CD8-positive, alpha-beta memory T cell (primary cell): ENCODE results near the gene RIMS4. TPM values are rescaled to one million over a fixed set of nuclear protein-coding genes. Genes with fewer than 3 reads are reported as not detected.

Experiments used
- CTCF ChIA-PET: fragments of 350-600 bp; sonication (Branson Sonifier 250); formaldehyde crosslinking; loops from one replicate; lab custom pipeline; 2021; ENCODE audit warnings: antibody characterized with exemption; lab: Charles Lee
- POLR2A ChIA-PET: fragments of 350-600 bp; sonication (Branson Sonifier 250); formaldehyde crosslinking; loops from one replicate; lab custom pipeline; 2021; ENCODE audit warnings: antibody characterized with exemption; lab: Charles Lee
- DNase-seq, 5 donors: peaks; one replicate each; pipeline versions ENCODE4 v3.0.0 to v3.0.0-alpha.2; 2020 to 2022; ENCODE audit warnings: mixed read lengths in 1 of 5
- H3K27ac ChIP-seq: one replicate; pipeline ENCODE4 v1.7.0; 2013; ENCODE audit warnings: low read depth, mild to moderate bottlenecking, low read length, moderate library complexity
- H3K27me3 ChIP-seq: 2 replicates; pipeline ENCODE4 v1.7.0; 2013; ENCODE audit warnings: low read length, mild to moderate bottlenecking; ENCODE audit not compliant: insufficient read depth, poor library complexity, severe bottlenecking
- H3K36me3 ChIP-seq: 2 replicates; pipeline ENCODE4 v1.7.0; 2013; ENCODE audit warnings: mild to moderate bottlenecking, low read length, moderate library complexity; ENCODE audit not compliant: insufficient read depth
- H3K4me1 ChIP-seq: 2 replicates; pipeline ENCODE4 v1.7.0; 2013; ENCODE audit warnings: mild to moderate bottlenecking, low read length, moderate library complexity; ENCODE audit not compliant: insufficient read depth
- H3K4me3 ChIP-seq: 2 replicates; pipeline ENCODE4 v1.7.0; 2013; ENCODE audit warnings: mild to moderate bottlenecking, low read length
- H3K9me3 ChIP-seq: 2 replicates; pipeline ENCODE4 v1.7.0; 2013; ENCODE audit warnings: mild to moderate bottlenecking, low read length
- H3K27ac Mint-ChIP-seq, 8 donors: one replicate each; pipeline ENCODE4 v1.8.0; 2020 to 2021; ENCODE audit warnings: mixed read lengths in 8 of 8, mild to moderate bottlenecking in 6 of 8, inconsistent platforms in 3 of 8, moderate library complexity in 3 of 8
- H3K27me3 Mint-ChIP-seq, 2 donors: one replicate each; pipeline ENCODE4 v1.8.0; 2020 to 2021; ENCODE audit warnings: mixed read lengths in 2 of 2, mild to moderate bottlenecking in 1 of 2, moderate library complexity in 1 of 2
- H3K36me3 Mint-ChIP-seq, 3 donors: one replicate each; pipeline ENCODE4 v1.8.0; 2020 to 2021; ENCODE audit warnings: mixed read lengths in 3 of 3, inconsistent platforms in 1 of 3, mild to moderate bottlenecking in 1 of 3
- H3K4me1 Mint-ChIP-seq, 3 donors: one replicate each; pipeline ENCODE4 v1.8.0; 2020 to 2021; ENCODE audit warnings: mixed read lengths in 3 of 3, inconsistent platforms in 1 of 3, mild to moderate bottlenecking in 1 of 3
- H3K4me3 Mint-ChIP-seq, 7 donors: one replicate each; pipeline ENCODE4 v1.8.0; 2020 to 2021; ENCODE audit warnings: mixed read lengths in 7 of 7, mild to moderate bottlenecking in 6 of 7, moderate library complexity in 4 of 7, inconsistent platforms in 2 of 7
- H3K9me3 Mint-ChIP-seq, 5 donors: one replicate each; pipeline ENCODE4 v1.8.0; 2020 to 2022; ENCODE audit warnings: mixed read lengths in 5 of 5, mild to moderate bottlenecking in 3 of 5, moderate library complexity in 2 of 5, inconsistent platforms in 1 of 5
- polyA plus RNA-seq: library from polyadenylated mRNA; unstranded; fragments of 300-500 nt; fragmentation: Illumina TruSeq; gene quantifications from one replicate; pipeline ENCODE4 v1.2.3, GENCODE V29; 2021
- total RNA-seq, 2 experiments: library from RNA; stranded (reverse); gene quantifications; one replicate each; pipeline ENCODE4 v1.2.3, GENCODE V29; 2021

The RIMS4 gene
- total and polyA plus RNA-seq, 3 experiments from 2014 or later: not detected

DNA sequence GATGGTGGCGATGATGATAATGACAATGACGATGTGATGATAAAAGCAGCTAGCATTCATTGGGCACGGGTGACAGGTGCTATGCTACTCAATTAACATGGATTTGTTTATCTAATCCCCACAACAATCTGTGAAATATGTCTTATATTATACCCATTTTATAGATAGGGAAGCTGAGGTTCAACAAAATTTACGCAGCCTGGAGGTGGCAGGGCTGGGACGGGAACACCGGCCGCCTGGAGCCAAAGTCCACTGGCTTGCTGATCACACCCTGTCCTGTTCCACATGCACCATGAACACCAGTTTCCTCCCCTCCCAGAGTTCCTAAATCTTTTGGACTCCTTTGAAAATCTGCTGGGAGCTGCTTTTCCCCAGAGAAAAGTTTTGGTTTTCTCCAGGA is 23.0 kb downstream of the RIMS4 start:
- Mint-ChIP-seq H3K36me3 (no peaks in the 10 kb centered on the region), H3K27me3 (peaks cover 12 to 33% of the 10 kb centered on the region in 2 donors), H3K4me1 (no peaks in the 10 kb centered on the region), H3K9me3 (no peaks in the 10 kb centered on the region), H3K4me3 (no peak overlapping the region), H3K27ac (no peak overlapping the region)
- Histone ChIP-seq H3K9me3 (no peaks in the 10 kb centered on the region), H3K4me3 (no peak overlapping the region), H3K27me3 (no peaks in the 10 kb centered on the region), H3K27ac (no peak overlapping the region), H3K4me1 (no peaks in the 10 kb centered on the region), H3K36me3 (no peaks in the 10 kb centered on the region)
- CTCF ChIA-PET: no interaction called here
- DNase-seq: no peak
- POLR2A ChIA-PET: no interaction called here

GRCh38 chr20:44785768-44786167 is 24.6 kb downstream of the RIMS4 start:
- no peak overlapping the region for H3K4me3 ChIP-seq
- no peaks in the 10 kb centered on the region for H3K36me3 ChIP-seq
- H3K27ac Mint-ChIP-seq: peak overlapping the region in 1 of 8 donors; percentile 44
- H3K9me3 Mint-ChIP-seq: peaks cover 0 to 3% (median 0%) of the 10 kb centered on the region in 5 donors
- no peaks in the 10 kb centered on the region for H3K4me1 Mint-ChIP-seq
- no peak for DNase-seq
- POLR2A ChIA-PET: no interaction called here
- H3K27ac ChIP-seq: no peak overlapping the region
- CTCF ChIA-PET: no interaction called here
- peaks cover 14 to 41% of the 10 kb centered on the region in 2 donors for H3K27me3 Mint-ChIP-seq
- no peaks in the 10 kb centered on the region for H3K36me3 Mint-ChIP-seq
- H3K27me3 ChIP-seq: no peaks in the 10 kb centered on the region
- no peaks in the 10 kb centered on the region for H3K4me1 ChIP-seq
- no peaks in the 10 kb centered on the region for H3K9me3 ChIP-seq
- no peak overlapping the region for H3K4me3 Mint-ChIP-seq

DNA sequence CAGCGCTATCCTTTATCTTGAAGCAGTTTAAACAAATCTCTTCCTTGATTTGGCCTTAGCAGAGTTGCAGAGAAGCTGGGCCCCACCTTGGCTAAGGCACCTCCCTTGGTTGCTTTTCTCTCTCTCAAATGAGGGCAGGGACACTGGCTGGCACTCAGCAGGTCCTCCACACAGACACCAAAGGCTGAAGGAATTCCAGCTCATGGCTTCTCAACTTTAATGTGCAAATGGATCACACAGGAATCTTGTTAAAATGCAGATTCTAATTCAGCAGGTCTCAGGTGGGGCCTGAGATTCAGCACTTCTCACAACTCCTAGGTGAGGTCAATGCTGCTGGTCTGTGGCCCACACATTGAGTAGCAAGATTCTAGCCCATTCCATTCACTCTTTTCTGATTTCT is 25.7 kb downstream of the RIMS4 start:
- DNase-seq: no peak
- H3K4me1 Mint-ChIP-seq: no peaks in the 10 kb centered on the region
- peaks cover 14 to 46% of the 10 kb centered on the region in 2 donors for H3K27me3 Mint-ChIP-seq
- Histone ChIP-seq H3K4me3 (no peak overlapping the region), H3K4me1 (no peaks in the 10 kb centered on the region), H3K9me3 (no peaks in the 10 kb centered on the region), H3K36me3 (no peaks in the 10 kb centered on the region), H3K27ac (no peak overlapping the region), H3K27me3 (no peaks in the 10 kb centered on the region)
- H3K9me3 Mint-ChIP-seq: peaks cover 0 to 3% (median 0%) of the 10 kb centered on the region in 5 donors
- H3K4me3 Mint-ChIP-seq: no peak overlapping the region
- H3K36me3 Mint-ChIP-seq: no peaks in the 10 kb centered on the region
- no peak overlapping the region for H3K27ac Mint-ChIP-seq
- CTCF ChIA-PET: no interaction called here
- POLR2A ChIA-PET: interaction anchor here (0.6 kb wide), 1 partner anchor 465 kb away, joined by 3 read pairs; no protein-coding TSS in a partner anchor

GRCh38 chr20:44781791-44782190 is 28.6 kb downstream of the RIMS4 start:
- no peak overlapping the region for H3K4me3 ChIP-seq
- no peaks in the 10 kb centered on the region for H3K4me1 ChIP-seq
- no peaks in the 10 kb centered on the region for H3K36me3 ChIP-seq

GRCh38 chr20:44781118-44781517 is 29.2 kb downstream of the RIMS4 start:
- no peaks in the 10 kb centered on the region for H3K27me3 ChIP-seq
- Mint-ChIP-seq H3K27ac (no peak overlapping the region), H3K4me3 (no peak overlapping the region), H3K27me3 (peaks cover 13 to 39% of the 10 kb centered on the region in 2 donors), H3K4me1 (no peaks in the 10 kb centered on the region), H3K36me3 (no peaks in the 10 kb centered on the region), H3K9me3 (peaks cover 0 to 3% (median 0%) of the 10 kb centered on the region in 5 donors)
- ChIA-PET CTCF (no interaction called here), POLR2A (no interaction called here)
- no peaks in the 10 kb centered on the region for H3K9me3 ChIP-seq
- H3K36me3 ChIP-seq: no peaks in the 10 kb centered on the region
- H3K4me1 ChIP-seq: no peaks in the 10 kb centered on the region
- H3K4me3 ChIP-seq: no peak overlapping the region
- no peak for DNase-seq
- no peak overlapping the region for H3K27ac ChIP-seq

More at GRCh38 chr20:44781791-44782190, 28.6 kb downstream of the RIMS4 start:
- H3K4me3 Mint-ChIP-seq: no peak overlapping the region
- POLR2A ChIA-PET: no interaction called here
- DNase-seq: no peak
- H3K27me3 ChIP-seq: no peaks in the 10 kb centered on the region
- no peaks in the 10 kb centered on the region for H3K36me3 Mint-ChIP-seq
- peaks cover 10 to 41% of the 10 kb centered on the region in 2 donors for H3K27me3 Mint-ChIP-seq
- CTCF ChIA-PET: interaction anchor here (1.2 kb wide), 1 partner anchor 14 kb away, joined by 3 read pairs; no protein-coding TSS in a partner anchor
- no peak overlapping the region for H3K27ac Mint-ChIP-seq
- H3K4me1 Mint-ChIP-seq: no peaks in the 10 kb centered on the region
- H3K9me3 Mint-ChIP-seq: peaks cover 0 to 3% (median 0%) of the 10 kb centered on the region in 5 donors
- H3K27ac ChIP-seq: no peak overlapping the region
- no peaks in the 10 kb centered on the region for H3K9me3 ChIP-seq

DNA sequence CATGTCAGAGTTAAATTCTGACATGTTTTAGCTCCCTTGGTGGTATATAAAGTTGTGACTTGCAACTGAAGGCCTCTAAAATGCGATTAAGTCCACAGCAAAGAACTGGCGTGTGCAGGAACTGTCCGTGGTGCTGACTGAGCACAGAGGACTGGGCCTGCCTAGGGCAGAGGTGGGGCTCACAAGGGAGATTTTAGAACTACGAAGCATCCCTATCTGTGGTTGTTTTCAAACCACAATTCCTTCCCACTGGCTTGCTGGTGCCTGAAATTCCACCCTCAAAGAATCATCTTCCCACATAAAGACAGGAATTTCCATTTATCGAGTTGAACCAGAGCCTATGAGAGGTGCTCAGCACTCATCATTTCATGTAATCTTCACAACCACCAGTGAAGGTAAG is 30.1 kb downstream of the RIMS4 start:
- H3K27me3 ChIP-seq: no peaks in the 10 kb centered on the region
- no peaks in the 10 kb centered on the region for H3K36me3 Mint-ChIP-seq
- H3K4me1 ChIP-seq: no peaks in the 10 kb centered on the region
- no peak overlapping the region for H3K27ac ChIP-seq
- POLR2A ChIA-PET: no interaction called here
- no peaks in the 10 kb centered on the region for H3K9me3 ChIP-seq
- peaks cover 0 to 3% (median 0%) of the 10 kb centered on the region in 5 donors for H3K9me3 Mint-ChIP-seq
- H3K27ac Mint-ChIP-seq: no peak overlapping the region
- no peaks in the 10 kb centered on the region for H3K4me1 Mint-ChIP-seq
- no peak overlapping the region for H3K4me3 Mint-ChIP-seq
- peak in 1 of 5 donors; percentile 6 for DNase-seq
- no peak overlapping the region for H3K4me3 ChIP-seq
- CTCF ChIA-PET: no interaction called here
- H3K27me3 Mint-ChIP-seq: peaks cover 14 to 38% of the 10 kb centered on the region in 2 donors
- H3K36me3 ChIP-seq: no peaks in the 10 kb centered on the region

DNA sequence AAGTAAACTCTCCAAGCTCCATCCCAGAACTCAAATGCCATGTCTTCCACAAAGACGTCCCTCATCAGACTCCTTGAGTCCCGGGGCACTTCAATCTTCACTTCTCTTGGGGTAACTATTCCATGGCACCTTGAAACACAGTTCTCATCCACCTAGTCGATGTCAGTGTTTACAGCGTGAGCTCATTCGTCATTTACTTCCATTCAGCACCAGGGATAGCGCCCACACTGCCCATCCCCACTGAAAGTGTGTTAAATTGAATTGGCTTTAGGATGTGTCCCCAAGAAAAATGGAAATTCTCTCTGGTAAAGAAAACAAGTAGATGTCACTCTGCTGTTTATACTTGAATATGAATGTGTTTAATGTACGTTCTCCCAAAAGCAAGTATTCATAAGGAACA is 33.4 kb downstream of the RIMS4 start:
- no peak for DNase-seq
- Histone ChIP-seq H3K27ac (no peak overlapping the region), H3K36me3 (no peaks in the 10 kb centered on the region), H3K4me3 (no peak overlapping the region), H3K27me3 (no peaks in the 10 kb centered on the region), H3K4me1 (no peaks in the 10 kb centered on the region), H3K9me3 (no peaks in the 10 kb centered on the region)
- Mint-ChIP-seq H3K4me3 (no peak overlapping the region), H3K9me3 (peaks cover 0 to 2% (median 0%) of the 10 kb centered on the region in 5 donors), H3K4me1 (no peaks in the 10 kb centered on the region), H3K27me3 (peaks cover 7 to 32% of the 10 kb centered on the region in 2 donors), H3K36me3 (no peaks in the 10 kb centered on the region), H3K27ac (no peak overlapping the region)
- CTCF ChIA-PET: no interaction called here
- POLR2A ChIA-PET: no interaction called here

GRCh38 chr20:44773070-44773829 is 37.1 kb downstream of the RIMS4 start:
- peaks cover 11 to 34% of the 10 kb centered on the region in 2 donors for H3K27me3 Mint-ChIP-seq
- Histone ChIP-seq H3K4me3 (no peak overlapping the region), H3K27me3 (no peaks in the 10 kb centered on the region), H3K36me3 (no peaks in the 10 kb centered on the region), H3K9me3 (no peaks in the 10 kb centered on the region), H3K4me1 (no peaks in the 10 kb centered on the region), H3K27ac (no peak overlapping the region)
- no peaks in the 10 kb centered on the region for H3K36me3 Mint-ChIP-seq
- no peak overlapping the region for H3K27ac Mint-ChIP-seq
- CTCF ChIA-PET: no interaction called here
- no peaks in the 10 kb centered on the region for H3K9me3 Mint-ChIP-seq
- DNase-seq: no peak
- no peak overlapping the region for H3K4me3 Mint-ChIP-seq
- H3K4me1 Mint-ChIP-seq: no peaks in the 10 kb centered on the region
- POLR2A ChIA-PET: no interaction called here
